ENCODE data around the gene MZB1. TPM values are rescaled to one million over a fixed set of nuclear protein-coding genes. Genes with fewer than 3 reads are reported as not detected.
A peak's percentile ranks its signal among the peaks of the same experiment; 100 is the strongest.

Gene MZB1
- total RNA-seq, 1 donor from 2014 or later: not detected

GRCh38 chr5:139393497-139394122 lies 3.9 kb upstream of the MZB1 start:
- TF ChIP-seq CTCF (IDR thresholded peaks at IDR 0.05): no peak
- H3K27ac Mint-ChIP-seq (ENCODE audit: unreplicated experiment): no peak overlapping the region
- peak overlapping the region; percentile 75 for H3K4me3 Mint-ChIP-seq (ENCODE audit: unreplicated experiment)
- DNase-seq (ENCODE audit: low spot score): peak; percentile 74
- peaks cover 13% of the 10 kb centered on the region for H3K4me1 Mint-ChIP-seq (ENCODE audit: low read depth)
- H3K36me3 Mint-ChIP-seq (ENCODE audit: low read depth): peaks cover 1% of the 10 kb centered on the region
- no peaks in the 10 kb centered on the region for H3K9me3 Mint-ChIP-seq (ENCODE audit: low read depth)
- no peaks in the 10 kb centered on the region for H3K27me3 Mint-ChIP-seq (ENCODE audit: low read depth)

GRCh38 chr5:139392678-139393496 lies 3.2 kb upstream of the MZB1 start:
- H3K4me3 Mint-ChIP-seq (ENCODE audit: unreplicated experiment): peak overlapping the region; percentile 75

DNA sequence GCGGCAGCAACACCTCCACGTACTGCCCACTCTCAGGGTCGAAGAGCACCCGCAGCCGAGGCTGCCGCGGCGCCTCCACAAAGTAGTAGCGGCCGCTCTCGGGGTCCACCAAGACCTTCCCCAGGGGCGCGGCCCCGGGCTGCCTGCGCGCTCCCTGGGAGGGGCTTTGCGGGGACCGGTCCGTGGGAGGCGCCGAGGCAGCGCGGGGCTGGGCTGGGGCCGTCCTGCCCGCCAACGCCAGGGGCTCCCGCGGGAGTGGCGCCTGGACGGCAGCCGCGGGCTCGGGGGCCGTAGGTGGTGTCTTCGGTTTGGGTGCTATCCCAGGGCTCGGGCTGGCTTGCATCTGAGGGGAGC lies 2.6 kb upstream of the MZB1 start:
- Mint-ChIP-seq H3K4me3 (ENCODE audit: unreplicated experiment) (no peak overlapping the region), H3K4me1 (ENCODE audit: low read depth) (peaks cover 18% of the 10 kb centered on the region), H3K27me3 (ENCODE audit: low read depth) (no peaks in the 10 kb centered on the region), H3K27ac (ENCODE audit: unreplicated experiment) (no peak overlapping the region), H3K36me3 (ENCODE audit: low read depth) (peaks cover 1% of the 10 kb centered on the region), H3K9me3 (ENCODE audit: low read depth) (no peaks in the 10 kb centered on the region)
- no peak for TF ChIP-seq CTCF (IDR thresholded peaks at IDR 0.05)
- DNase-seq (ENCODE audit: low spot score): peak; percentile 91

More at GRCh38 chr5:139392678-139393496, 3.2 kb upstream of the MZB1 start:
- peak overlapping the region; percentile 27 for H3K27ac Mint-ChIP-seq (ENCODE audit: unreplicated experiment)
- H3K36me3 Mint-ChIP-seq (ENCODE audit: low read depth): peaks cover 1% of the 10 kb centered on the region
- peak; percentile 92 for DNase-seq (ENCODE audit: low spot score)
- H3K4me1 Mint-ChIP-seq (ENCODE audit: low read depth): peaks cover 18% of the 10 kb centered on the region
- no peaks in the 10 kb centered on the region for H3K9me3 Mint-ChIP-seq (ENCODE audit: low read depth)
- no peaks in the 10 kb centered on the region for H3K27me3 Mint-ChIP-seq (ENCODE audit: low read depth)
- TF ChIP-seq CTCF (IDR thresholded peaks at IDR 0.05): peak; percentile 79

DNA sequence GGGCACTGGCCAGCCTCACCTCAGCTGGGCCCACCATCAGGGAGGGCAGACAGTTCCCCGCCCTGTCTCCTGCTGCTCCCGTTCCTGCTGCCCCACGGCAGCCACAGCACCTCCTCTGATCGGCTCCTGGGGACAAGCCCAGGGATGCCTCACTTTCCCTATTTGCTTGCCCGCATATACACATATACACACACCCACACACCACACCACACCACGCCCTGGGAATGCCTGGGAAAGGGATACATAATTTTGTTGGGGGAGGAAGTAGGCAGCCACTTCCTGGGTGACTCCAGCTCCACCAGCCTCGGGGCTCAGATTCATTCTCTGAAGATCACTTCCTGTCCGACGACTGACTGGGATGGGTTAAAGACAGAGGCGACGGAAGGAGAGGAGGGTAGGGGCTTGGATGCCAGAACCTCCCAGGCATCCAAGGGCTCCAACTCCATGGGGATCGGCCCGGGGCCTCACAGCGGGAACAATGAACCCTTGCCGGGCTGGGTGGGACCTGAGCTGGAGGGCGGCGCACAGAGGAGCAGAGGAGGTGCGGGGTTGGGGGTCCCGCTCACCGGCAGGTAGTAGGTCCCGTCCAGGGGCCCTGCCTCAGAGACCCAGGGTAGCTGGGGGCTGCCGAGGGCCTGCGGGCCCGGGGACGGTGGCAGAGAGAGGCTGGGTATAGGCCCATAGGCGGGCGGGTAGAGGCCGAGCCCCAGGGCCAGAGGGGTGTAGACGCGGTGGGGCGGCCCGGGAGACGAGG lies 2.0 kb upstream of the MZB1 start:
- Mint-ChIP-seq H3K36me3 (ENCODE audit: low read depth) (peaks cover 1% of the 10 kb centered on the region), H3K27me3 (ENCODE audit: low read depth) (no peaks in the 10 kb centered on the region), H3K4me1 (ENCODE audit: low read depth) (peaks cover 18% of the 10 kb centered on the region), H3K27ac (ENCODE audit: unreplicated experiment) (peak overlapping the region; percentile 14), H3K4me3 (ENCODE audit: unreplicated experiment) (no peak overlapping the region), H3K9me3 (ENCODE audit: low read depth) (no peaks in the 10 kb centered on the region)
- TF ChIP-seq CTCF (IDR thresholded peaks at IDR 0.05): no peak
- DNase-seq (ENCODE audit: low spot score): peak; percentile 90

Data from chondrocyte (in vitro differentiated cells).